ENCODE measurements around the gene KIF1B.
"Not testable (repeated sequence)": the region's sequence is repeated elsewhere in the genome, so short reads cannot be mapped to it uniquely, and the experiment has no call there.

Gene KIF1B

DNA sequence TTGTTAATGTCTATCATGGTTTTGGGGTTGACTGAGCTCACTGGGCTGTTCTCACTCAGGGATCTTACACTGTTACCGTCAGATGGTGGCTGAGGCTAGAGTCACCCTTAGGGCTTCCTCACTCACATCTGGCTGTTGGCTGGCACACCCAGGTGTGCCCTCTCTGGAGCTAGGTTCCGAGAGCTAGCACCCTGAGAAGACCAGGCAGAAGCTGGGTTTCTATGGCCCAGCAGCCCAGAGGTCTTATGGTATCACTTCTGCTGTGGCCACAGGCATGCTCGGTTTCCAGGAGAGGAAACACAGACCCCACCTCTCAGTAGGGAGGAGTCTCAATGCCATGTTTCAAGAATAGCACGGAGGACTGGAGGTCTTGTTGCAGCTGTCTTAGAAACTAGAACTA lies 20.7 kb upstream of the KIF1B start:
- in situ Hi-C loops (cut with HindIII; ENCODE audit: low sequenced_read_pairs) = no loop called here

GRCh38 chr1:10192263-10192662 lies 18.1 kb upstream of the KIF1B start:
- in situ Hi-C loops (cut with HindIII; ENCODE audit: low sequenced_read_pairs) = no loop called here

DNA sequence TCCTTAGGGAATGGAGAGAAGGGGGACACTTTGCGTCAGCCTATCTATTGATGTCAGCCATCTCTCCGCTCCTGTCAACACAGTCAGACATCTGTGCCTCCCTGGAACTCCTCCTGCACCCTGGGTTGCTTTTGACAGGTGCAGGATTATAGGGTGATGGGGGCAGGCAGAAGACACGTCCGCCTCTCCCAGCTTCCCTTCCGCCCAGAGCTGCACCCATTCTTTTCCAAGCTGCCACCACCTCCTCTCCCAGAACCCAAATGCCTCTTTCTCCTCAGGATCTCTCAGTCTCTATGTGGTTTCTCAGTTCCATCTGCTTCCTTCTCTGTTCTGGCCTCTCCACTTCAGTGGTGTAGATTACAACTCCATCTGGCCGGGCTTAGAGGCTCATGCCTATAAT lies 17.1 kb upstream of the KIF1B start:
- in situ Hi-C loops (cut with HindIII; ENCODE audit: low sequenced_read_pairs) = no loop called here

DNA sequence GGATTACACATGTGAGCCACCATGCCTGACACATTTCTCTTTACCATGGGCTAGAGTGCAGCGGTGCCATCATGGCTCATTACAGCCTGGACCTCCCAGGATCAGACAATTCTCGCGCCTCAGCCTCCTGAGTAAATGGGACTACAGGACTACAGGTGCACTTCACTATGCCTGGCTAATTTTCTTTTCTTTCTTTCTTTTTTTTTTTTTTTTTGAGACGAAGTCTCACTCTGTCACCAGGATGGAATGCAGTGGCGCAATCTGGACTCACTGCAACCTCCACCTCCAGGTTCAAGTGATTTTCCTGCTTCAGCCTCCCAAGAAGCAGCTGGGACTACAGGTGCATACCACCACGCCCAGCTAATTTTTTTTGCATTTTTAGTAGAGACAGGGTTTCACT lies 14.8 kb upstream of the KIF1B start:
- in situ Hi-C loops (cut with HindIII; ENCODE audit: low sequenced_read_pairs) = no loop called here

GRCh38 chr1:10196976-10197375 lies 13.4 kb upstream of the KIF1B start:
- in situ Hi-C loops (cut with HindIII; ENCODE audit: low sequenced_read_pairs) = no loop called here

GRCh38 chr1:10200620-10201019 lies 9.8 kb upstream of the KIF1B start:
- in situ Hi-C loops (cut with HindIII; ENCODE audit: low sequenced_read_pairs) = no loop called here

DNA sequence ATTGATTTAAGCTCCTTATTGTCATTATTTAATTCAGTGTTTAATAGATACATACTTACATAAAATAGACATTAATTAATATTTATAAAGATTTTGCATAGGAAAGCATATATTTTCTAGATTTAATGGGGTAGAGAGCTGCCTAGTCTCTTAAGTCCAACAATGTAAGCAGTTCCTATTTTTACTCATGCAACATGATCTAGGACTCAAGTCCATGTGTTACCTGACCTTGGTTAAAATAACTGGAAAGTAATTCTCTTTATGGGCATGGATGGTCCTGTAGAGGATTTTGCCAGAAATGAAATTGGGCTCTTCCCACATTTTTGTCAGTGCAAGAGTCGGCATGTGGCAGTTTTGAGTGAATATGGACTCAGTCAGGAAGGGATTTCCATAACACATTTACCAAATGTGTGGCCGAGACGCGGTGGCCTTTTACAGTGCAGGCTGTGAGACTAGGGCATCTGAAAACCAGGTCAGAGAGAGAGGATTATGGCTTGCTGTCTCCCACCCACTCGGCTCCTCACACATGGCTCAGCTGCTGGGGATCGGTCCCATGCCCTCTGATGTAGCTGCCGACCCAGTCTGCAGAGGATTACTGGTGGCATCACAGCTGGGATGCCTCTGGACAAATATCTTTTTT lies 6.2 kb upstream of the KIF1B start:
- in situ Hi-C loops (cut with HindIII; ENCODE audit: low sequenced_read_pairs) = no loop called here

- in situ Hi-C loops (cut with HindIII; ENCODE audit: low sequenced_read_pairs) = not testable (repeated sequence)
Measured at GRCh38 chr1:10205206-10205605, 5.2 kb upstream of the KIF1B start.

- in situ Hi-C loops (cut with HindIII; ENCODE audit: low sequenced_read_pairs) = no loop called here
Measured at GRCh38 chr1:10207810-10208209, 2.6 kb upstream of the KIF1B start.

DNA sequence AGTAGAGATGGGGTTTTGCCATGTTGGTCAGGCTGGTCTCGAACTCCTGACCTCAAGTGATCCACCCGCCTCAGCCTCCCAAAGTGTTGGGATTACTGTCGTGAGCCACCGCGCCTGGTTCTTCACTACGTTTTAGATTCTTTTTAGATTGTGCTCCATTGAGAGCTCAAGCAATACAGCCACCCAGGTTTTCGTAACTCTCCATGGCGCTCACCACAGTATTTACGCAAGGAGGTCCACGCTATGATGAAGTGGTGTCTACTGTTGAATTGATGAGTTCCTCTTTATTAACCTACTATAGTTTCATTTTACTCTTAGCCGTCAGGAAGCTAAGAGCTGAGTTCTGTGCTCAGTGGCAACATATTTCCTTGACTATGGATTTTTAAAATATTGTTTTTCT lies 1.8 kb upstream of the KIF1B start:
- in situ Hi-C loops (cut with HindIII; ENCODE audit: low sequenced_read_pairs) = no loop called here

DNA sequence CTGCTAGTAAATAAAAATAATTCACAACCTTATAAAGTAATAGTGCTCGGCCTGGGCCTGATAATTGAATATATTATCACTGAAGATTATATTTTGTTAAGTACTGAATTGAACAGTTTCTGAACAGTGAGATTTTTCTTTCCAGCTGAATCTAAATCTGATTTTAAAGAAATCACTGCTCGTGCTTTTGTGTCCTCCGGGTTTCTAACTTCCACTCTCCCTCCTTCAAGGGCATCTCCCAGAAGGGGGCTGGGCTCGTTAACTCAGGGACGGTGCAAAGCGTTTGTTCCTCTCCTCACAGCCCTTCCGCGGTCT lies 823 bp upstream of the KIF1B start:
- in situ Hi-C loops (cut with HindIII; ENCODE audit: low sequenced_read_pairs) = no loop called here

GRCh38 chr1:10210841-10211804 lies 753 bp downstream of the KIF1B start:
- in situ Hi-C loops (cut with HindIII; ENCODE audit: low sequenced_read_pairs) = no loop called here

DNA sequence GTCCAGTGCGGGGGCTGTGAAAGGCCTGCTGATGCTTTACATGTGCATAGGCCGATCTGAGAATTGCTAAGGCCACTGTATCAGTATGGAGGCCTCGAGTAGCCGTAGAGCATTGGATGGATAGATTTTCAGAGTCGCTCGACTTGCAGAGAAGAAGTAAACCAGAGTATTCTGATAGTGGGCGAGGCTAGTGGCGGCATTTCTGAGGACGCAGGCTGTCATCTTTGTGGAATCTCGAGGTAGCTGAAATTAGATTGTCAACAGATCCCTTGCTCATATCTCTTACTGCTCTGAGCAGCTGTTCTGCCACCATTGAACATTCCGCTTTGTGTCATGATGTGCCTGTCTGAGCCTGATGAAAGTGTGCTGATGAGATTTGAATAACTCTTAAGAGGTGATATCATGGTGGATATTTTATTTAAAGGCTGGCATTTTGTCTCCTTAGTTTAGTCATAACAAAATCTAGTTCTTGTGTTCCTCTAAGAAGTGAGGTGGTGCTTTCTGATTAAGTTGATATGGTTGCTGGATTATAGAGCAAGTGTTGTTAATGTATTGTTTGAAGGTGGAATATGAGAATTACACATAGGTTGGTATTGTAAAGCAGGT lies 1.5 kb downstream of the KIF1B start:
- in situ Hi-C loops (cut with HindIII; ENCODE audit: low sequenced_read_pairs) = no loop called here

- in situ Hi-C loops (cut with HindIII; ENCODE audit: low sequenced_read_pairs) = no loop called here
Measured at GRCh38 chr1:10212476-10212875, 2.1 kb downstream of the KIF1B start.

DNA sequence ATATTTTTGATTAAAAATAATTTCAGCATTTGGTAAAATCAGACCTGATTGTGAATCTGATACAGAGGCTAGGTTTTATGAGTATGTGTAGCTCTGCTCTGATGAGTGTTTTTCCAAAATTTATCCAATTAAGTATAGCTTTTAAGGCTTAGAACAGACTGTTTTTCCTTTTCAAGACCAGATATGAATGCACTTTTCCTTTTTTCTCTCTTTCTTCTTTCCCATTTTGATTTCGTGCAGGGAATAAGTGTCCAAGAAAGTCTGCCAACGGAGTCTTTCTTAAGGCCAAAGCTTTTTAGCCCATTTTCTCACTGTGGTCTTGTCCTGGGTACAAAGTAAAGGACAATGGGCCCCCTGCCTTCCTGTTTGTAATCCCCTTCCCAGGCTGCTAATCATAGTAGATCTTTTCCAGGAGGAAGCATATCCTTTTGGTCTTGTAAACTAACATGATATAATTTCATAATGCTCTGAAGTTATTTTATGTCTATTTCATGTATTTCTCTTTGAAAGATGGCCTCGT lies 2.9 kb downstream of the KIF1B start:
- in situ Hi-C loops (cut with HindIII; ENCODE audit: low sequenced_read_pairs) = no loop called here

- in situ Hi-C loops (cut with HindIII; ENCODE audit: low sequenced_read_pairs) = no loop called here
Measured at GRCh38 chr1:10216090-10216749, 5.8 kb downstream of the KIF1B start.

DNA sequence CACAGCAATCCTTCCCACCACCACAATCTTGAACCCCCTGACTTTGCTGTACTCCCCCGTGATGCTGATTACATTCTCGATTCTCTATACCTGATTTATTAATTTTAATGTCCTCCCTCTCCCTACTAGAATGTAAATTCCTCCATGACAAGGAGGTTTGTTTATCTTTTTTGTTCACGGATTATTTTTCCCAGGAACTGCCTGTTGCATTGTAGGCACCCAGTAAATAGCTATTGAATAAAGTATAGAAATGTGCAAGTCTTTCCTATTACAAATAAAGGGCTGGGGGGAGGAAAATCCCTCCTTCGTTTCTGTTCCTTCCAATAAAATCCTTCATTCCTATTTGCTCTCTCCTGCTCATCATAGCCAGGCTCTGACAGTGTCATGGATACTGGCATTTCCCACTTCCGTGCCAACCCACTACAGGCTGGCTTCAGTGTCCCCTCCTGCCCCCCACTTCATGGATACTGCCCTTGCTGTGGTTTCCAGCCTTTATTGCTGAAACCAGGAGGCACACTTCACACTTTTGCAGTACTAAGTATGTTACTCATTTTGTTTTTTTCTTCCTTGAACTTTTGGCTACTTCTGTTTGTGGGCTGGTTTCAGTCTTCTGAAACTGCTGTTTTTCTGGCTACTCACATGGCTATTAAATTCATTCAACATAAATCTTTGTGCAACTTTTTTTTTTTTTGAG lies 7.5 kb downstream of the KIF1B start:
- in situ Hi-C loops (cut with HindIII; ENCODE audit: low sequenced_read_pairs) = no loop called here

GRCh38 chr1:10220200-10220599 lies 9.8 kb downstream of the KIF1B start:
- in situ Hi-C loops (cut with HindIII; ENCODE audit: low sequenced_read_pairs) = no loop called here

DNA sequence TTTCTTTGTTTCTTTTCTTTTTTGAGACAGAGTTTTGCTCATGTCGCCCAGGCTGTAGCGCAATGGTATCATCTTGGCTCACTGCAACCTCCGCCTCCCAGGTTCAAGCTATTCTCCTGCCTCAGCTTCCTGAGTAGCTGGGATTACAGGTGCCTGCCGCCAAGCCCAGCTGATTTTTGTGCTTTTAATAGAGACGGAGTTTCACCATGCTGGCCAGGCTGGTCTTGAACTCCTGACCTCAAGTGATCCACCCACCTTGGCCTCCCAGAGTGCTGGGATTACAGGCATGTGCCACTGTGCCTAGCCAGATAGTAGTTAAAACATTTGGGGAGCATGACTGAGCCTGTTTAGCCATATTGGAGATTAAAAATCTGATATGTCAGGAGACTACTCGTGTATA lies 10.3 kb downstream of the KIF1B start:
- in situ Hi-C loops (cut with HindIII; ENCODE audit: low sequenced_read_pairs) = not testable (repeated sequence)

DNA sequence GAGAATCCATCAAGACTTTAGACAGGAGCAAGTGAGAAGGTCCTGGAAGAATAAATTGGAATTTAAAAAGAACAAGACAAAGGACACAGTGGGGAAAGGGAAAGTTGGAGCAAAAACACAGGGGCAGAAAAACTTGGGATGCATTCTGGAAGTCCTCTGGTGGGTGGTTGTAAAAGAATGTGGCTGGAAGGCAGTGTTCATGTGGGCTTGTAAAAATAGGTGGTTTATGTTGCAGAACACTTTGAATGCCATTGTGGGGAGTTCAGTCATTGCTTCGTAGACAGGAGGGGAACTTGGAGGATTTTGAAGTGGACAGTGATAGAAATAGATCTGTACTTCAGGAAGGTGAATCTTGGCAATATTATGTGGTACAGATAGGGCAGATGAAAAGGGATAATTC lies 15.2 kb downstream of the KIF1B start:
- in situ Hi-C loops (cut with HindIII; ENCODE audit: low sequenced_read_pairs) = no loop called here

GRCh38 chr1:10228528-10228927 lies 18.2 kb downstream of the KIF1B start:
- in situ Hi-C loops (cut with HindIII; ENCODE audit: low sequenced_read_pairs) = no loop called here
